ENCODE measurements around the gene MRAS. TPM values are rescaled to one million over a fixed set of nuclear protein-coding genes. Genes with fewer than 3 reads are reported as not detected.
A peak's percentile ranks its signal among the peaks of the same experiment; 100 is the strongest.

The MRAS gene
- total RNA-seq, 6 experiments from 2014 or later: 2.5 to 7.9 (median 6.9) TPM

GRCh38 chr3:138389841-138390581, 41.6 kb downstream of the MRAS start:
- no peaks in the 10 kb centered on the region for H3K36me3 ChIP-seq
- H3K27ac ChIP-seq: no peak overlapping the region
- ATAC-seq: peak in 1 of 4 donors; percentile 92
- no peak overlapping the region for H3K4me3 ChIP-seq
- TF ChIP-seq, protein P1, sequence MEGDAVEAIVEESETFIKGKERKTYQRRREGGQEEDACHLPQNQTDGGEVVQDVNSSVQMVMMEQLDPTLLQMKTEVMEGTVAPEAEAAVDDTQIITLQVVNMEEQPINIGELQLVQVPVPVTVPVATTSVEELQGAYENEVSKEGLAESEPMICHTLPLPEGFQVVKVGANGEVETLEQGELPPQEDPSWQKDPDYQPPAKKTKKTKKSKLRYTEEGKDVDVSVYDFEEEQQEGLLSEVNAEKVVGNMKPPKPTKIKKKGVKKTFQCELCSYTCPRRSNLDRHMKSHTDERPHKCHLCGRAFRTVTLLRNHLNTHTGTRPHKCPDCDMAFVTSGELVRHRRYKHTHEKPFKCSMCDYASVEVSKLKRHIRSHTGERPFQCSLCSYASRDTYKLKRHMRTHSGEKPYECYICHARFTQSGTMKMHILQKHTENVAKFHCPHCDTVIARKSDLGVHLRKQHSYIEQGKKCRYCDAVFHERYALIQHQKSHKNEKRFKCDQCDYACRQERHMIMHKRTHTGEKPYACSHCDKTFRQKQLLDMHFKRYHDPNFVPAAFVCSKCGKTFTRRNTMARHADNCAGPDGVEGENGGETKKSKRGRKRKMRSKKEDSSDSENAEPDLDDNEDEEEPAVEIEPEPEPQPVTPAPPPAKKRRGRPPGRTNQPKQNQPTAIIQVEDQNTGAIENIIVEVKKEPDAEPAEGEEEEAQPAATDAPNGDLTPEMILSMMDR (IDR thresholded peaks at IDR 0.05): no peak
- no peak for TF ChIP-seq POLR2A (IDR thresholded peaks at IDR 0.05)
- no peak for DNase-seq
- 79% methylated on average over 8 of the region's 9 CpGs for WGBS (ENCODE audit: insufficient coverage, low coverage, low lambda C conversion rate, missing lambda C conversion rate)
- no peaks in the 10 kb centered on the region for H3K27me3 ChIP-seq
- H3K9me3 ChIP-seq: no peaks in the 10 kb centered on the region
- intact Hi-C loops (cut with DNase I): no loop called here
- H3K4me1 ChIP-seq: no peaks in the 10 kb centered on the region

DNA sequence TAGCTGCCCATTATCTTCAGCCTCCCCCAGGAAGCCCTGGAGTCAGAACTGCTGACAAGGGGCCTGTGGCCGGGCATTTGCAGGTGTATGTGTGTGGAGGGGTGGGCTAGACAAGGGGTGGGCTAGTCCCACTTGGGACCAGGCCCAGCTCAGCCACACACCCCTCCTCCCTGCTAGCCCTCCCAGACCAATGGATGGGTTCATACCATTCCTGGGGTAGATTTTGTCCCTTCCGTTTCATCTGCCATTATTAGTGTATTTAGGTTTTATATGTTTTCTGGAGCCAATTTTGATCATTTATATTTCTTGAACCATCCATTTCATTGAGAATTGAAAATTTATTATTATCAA, 42.2 kb downstream of the MRAS start:
- no peak overlapping the region for H3K27ac ChIP-seq

DNA sequence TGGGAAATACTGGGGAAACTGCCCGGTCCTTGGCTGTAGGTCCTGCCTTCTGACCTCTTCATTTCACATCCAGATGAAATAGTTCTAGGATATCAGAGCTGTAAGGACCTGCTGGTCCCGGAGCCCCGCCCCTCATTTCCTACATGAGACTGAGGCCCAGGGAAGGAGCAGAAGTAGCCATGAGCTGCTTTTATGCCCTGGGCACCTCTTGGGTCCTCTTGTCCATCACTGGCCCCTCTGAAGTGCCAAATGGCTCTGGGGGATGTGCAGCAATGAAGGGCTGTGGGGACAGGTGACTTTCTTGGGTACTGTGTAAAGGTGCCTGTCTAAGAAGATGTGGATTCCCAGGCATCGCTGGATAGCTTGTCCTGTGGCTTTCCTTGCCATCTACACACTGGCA, 45.8 kb downstream of the MRAS start:
- intact Hi-C loops (cut with DNase I): no loop called here
- 95% methylated on average over 2 of the region's 4 CpGs for WGBS (ENCODE audit: insufficient coverage, low coverage, low lambda C conversion rate, missing lambda C conversion rate)
- DNase-seq: no peak
- peaks cover 0 to 6% (median 0%) of the 10 kb centered on the region in 4 donors for H3K4me1 ChIP-seq
- H3K27me3 ChIP-seq: no peaks in the 10 kb centered on the region
- ATAC-seq: no peak
- no peak overlapping the region for H3K27ac ChIP-seq
- H3K4me3 ChIP-seq: no peak overlapping the region
- no peaks in the 10 kb centered on the region for H3K36me3 ChIP-seq
- TF ChIP-seq, protein P1 (IDR thresholded peaks at IDR 0.05): no peak
- no peak for TF ChIP-seq POLR2A (IDR thresholded peaks at IDR 0.05)
- H3K9me3 ChIP-seq: no peaks in the 10 kb centered on the region

More for the DNA sequence above, 42.2 kb downstream of the MRAS start:
- DNase-seq: no peak
- Histone ChIP-seq H3K9me3 (no peaks in the 10 kb centered on the region), H3K4me3 (no peak overlapping the region), H3K36me3 (no peaks in the 10 kb centered on the region), H3K27me3 (no peaks in the 10 kb centered on the region), H3K4me1 (no peaks in the 10 kb centered on the region)
- WGBS (ENCODE audit: insufficient coverage, low coverage, low lambda C conversion rate, missing lambda C conversion rate): 90% methylated on average over 1 of the region's 2 CpGs
- peak in 2 of 4 donors; percentile 28 for ATAC-seq
- intact Hi-C loops (cut with DNase I): no loop called here
- TF ChIP-seq POLR2A (IDR thresholded peaks at IDR 0.05): no peak
- TF ChIP-seq, protein P1 (IDR thresholded peaks at IDR 0.05): no peak

DNA sequence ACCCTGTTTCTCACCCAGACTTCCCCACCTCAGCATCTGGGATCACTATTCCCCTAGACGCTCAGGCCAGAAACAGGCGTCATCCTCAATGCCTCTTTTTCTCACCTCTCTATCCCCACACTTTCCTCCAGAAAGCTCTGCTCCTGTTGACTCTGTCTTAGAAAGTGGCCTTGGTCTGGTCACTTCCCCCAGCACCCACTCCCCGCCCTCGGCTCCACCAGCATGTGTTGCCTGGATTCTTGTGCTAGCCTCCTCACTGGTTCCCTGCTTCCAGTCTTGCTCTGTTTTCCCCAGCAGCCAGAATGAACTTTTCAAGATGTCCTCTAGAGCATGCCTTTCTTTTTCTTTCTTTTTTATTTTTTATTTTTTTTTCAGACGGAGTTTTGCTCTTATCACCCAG, 46.3 kb downstream of the MRAS start:
- H3K27me3 ChIP-seq: no peaks in the 10 kb centered on the region
- peaks cover 0 to 10% (median 2%) of the 10 kb centered on the region in 4 donors for H3K4me1 ChIP-seq
- no peaks in the 10 kb centered on the region for H3K36me3 ChIP-seq
- no peak overlapping the region for H3K27ac ChIP-seq
- no peaks in the 10 kb centered on the region for H3K9me3 ChIP-seq
- intact Hi-C loops (cut with DNase I): no loop called here
- TF ChIP-seq, protein P1 (IDR thresholded peaks at IDR 0.05): no peak
- TF ChIP-seq POLR2A (IDR thresholded peaks at IDR 0.05): no peak
- ATAC-seq (no peak), DNase-seq (no peak)
- H3K4me3 ChIP-seq: no peak overlapping the region
- WGBS (ENCODE audit: insufficient coverage, low coverage, low lambda C conversion rate, missing lambda C conversion rate): 93% methylated on average over 5 of the region's 5 CpGs
